ENCODE data around the gene CCDC3.

GRCh38 chr10:13001041-13001886 lies at the start of gene CCDC3:
- TF ChIP-seq, protein P1, sequence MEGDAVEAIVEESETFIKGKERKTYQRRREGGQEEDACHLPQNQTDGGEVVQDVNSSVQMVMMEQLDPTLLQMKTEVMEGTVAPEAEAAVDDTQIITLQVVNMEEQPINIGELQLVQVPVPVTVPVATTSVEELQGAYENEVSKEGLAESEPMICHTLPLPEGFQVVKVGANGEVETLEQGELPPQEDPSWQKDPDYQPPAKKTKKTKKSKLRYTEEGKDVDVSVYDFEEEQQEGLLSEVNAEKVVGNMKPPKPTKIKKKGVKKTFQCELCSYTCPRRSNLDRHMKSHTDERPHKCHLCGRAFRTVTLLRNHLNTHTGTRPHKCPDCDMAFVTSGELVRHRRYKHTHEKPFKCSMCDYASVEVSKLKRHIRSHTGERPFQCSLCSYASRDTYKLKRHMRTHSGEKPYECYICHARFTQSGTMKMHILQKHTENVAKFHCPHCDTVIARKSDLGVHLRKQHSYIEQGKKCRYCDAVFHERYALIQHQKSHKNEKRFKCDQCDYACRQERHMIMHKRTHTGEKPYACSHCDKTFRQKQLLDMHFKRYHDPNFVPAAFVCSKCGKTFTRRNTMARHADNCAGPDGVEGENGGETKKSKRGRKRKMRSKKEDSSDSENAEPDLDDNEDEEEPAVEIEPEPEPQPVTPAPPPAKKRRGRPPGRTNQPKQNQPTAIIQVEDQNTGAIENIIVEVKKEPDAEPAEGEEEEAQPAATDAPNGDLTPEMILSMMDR (IDR thresholded peaks at IDR 0.05; ENCODE audit: insufficient read depth, low read length, poor library complexity, severe bottlenecking) = no peak
- no peak for TF ChIP-seq EZH2phosphoT487 (conservative IDR thresholded peaks at IDR 0.05; ENCODE audit: low read length)
